Natural killer cell treated with Interleukin-12 subunit alpha and Interleukin-12 subunit beta and Interleukin-15 and Interleukin-18, amount 100 ng/mL, for 72 hours (primary cell): ENCODE results near the gene CEP112. TPM values are rescaled to one million over a fixed set of nuclear protein-coding genes. Genes with fewer than 3 reads are reported as not detected.
"Not testable (repeated sequence)": the region's sequence is repeated elsewhere in the genome, so short reads cannot be mapped to it uniquely, and the experiment has no call there.

ENCODE experiments used
- ATAC-seq, 2 donors: fragments of 150-1000 bp; cut with Tn5 transposase in 1 of 2; sonication (Bioruptor Pico), chemical (Tn5 transposase) in 1 of 2; 2 replicates each; pipeline ENCODE4 v1.10.0; 2021
- DNase-seq: peaks from one replicate; pipeline ENCODE4 v3.0.0; 2022; ENCODE audit warnings: low spot score
- H3K27ac Mint-ChIP-seq, 2 donors: 1 replicate in 1 of 2; 2 replicates in 1 of 2; pipeline ENCODE4 v1.8.0; 2022; ENCODE audit warnings: mixed read lengths in 2 of 2, mild to moderate bottlenecking in 1 of 2, moderate library complexity in 1 of 2
- H3K27me3 Mint-ChIP-seq, 2 donors: 1 replicate in 1 of 2; 2 replicates in 1 of 2; pipeline ENCODE4 v1.8.0; 2022; ENCODE audit warnings: mixed read lengths in 2 of 2
- H3K36me3 Mint-ChIP-seq: one replicate; pipeline ENCODE4 v1.8.0; 2022; ENCODE audit warnings: mixed read lengths
- H3K4me1 Mint-ChIP-seq, 2 donors: 1 replicate in 1 of 2; 2 replicates in 1 of 2; pipeline ENCODE4 v1.8.0; 2022; ENCODE audit warnings: low read depth in 2 of 2, mixed read lengths in 2 of 2, mild to moderate bottlenecking in 1 of 2
- H3K4me3 Mint-ChIP-seq: one replicate; pipeline ENCODE4 v1.8.0; 2022; ENCODE audit warnings: mixed read lengths
- H3K9me3 Mint-ChIP-seq: 2 replicates; pipeline ENCODE4 v1.8.0; 2022; ENCODE audit warnings: mixed read lengths
- total RNA-seq, 2 donors: library from RNA; stranded (reverse); gene quantifications; one replicate each; pipeline ENCODE4 v1.2.3, GENCODE V29; 2022

The CEP112 gene
- total RNA-seq, 2 donors from 2014 or later: 2.3 to 5.5 TPM

GRCh38 chr17:65867014-65867413, 324.9 kb downstream of the CEP112 start:
- H3K27me3 Mint-ChIP-seq: peaks cover 5 to 15% of the 10 kb centered on the region in 2 donors
- no peaks in the 10 kb centered on the region for H3K4me1 Mint-ChIP-seq
- peak in 1 of 2 donors; percentile 56 for ATAC-seq
- no peak for DNase-seq
- no peak overlapping the region for H3K27ac Mint-ChIP-seq
- H3K9me3 Mint-ChIP-seq: no peaks in the 10 kb centered on the region
- no peak overlapping the region for H3K4me3 Mint-ChIP-seq
- H3K36me3 Mint-ChIP-seq: no peaks in the 10 kb centered on the region

- peaks cover 9 to 15% of the 10 kb centered on the region in 2 donors for H3K27me3 Mint-ChIP-seq
- no peak overlapping the region for H3K27ac Mint-ChIP-seq
- H3K36me3 Mint-ChIP-seq: no peaks in the 10 kb centered on the region
- H3K4me1 Mint-ChIP-seq: no peaks in the 10 kb centered on the region
- no peaks in the 10 kb centered on the region for H3K9me3 Mint-ChIP-seq
- no peak overlapping the region for H3K4me3 Mint-ChIP-seq
- ATAC-seq: peak; percentile 43 to 48
- no peak for DNase-seq
Observed at GRCh38 chr17:65865715-65866425, 326.1 kb downstream of the CEP112 start.

DNA sequence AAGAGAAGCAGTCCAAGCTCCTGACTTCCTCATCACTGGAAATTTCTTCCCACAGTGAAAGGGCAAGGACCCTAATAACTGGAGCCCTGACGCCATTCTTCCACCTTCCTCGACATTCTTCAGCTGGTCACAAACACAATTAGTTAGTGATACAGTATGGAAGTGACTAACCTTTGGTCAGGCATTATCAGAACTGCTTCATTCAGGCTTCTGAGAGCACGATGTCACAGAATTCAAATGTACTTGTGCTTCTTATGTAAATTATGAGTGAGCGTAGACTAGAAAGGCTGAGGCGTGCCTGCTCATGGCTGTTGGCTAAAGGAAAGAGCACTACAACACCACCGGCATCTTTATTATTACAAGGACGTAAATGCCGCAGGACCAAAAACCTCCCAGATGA, 327.5 kb downstream of the CEP112 start:
- ATAC-seq: no peak
- H3K4me3 Mint-ChIP-seq: no peak overlapping the region
- no peaks in the 10 kb centered on the region for H3K4me1 Mint-ChIP-seq
- peaks cover 7 to 11% of the 10 kb centered on the region in 2 donors for H3K27me3 Mint-ChIP-seq
- H3K9me3 Mint-ChIP-seq: no peaks in the 10 kb centered on the region
- no peaks in the 10 kb centered on the region for H3K36me3 Mint-ChIP-seq
- no peak overlapping the region for H3K27ac Mint-ChIP-seq
- no peak for DNase-seq

DNA sequence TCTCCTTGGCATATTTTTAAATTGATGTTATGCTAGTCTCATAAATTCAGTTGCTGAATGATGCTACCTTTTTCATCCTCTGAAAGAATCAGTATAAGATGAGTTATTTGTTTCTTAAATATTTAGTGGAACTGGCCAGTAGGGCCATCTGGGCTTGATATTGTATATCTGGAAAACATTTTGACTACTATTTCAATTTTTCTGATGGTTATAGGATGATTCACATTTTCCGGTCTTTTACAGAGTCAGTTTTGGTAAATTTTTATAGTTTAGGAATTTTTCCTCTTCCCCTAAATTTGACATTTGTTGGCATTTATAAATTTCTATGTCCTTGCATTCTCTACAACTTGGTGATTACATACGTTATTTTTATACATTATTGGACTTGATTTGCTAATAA, 334.2 kb downstream of the CEP112 start:
- DNase-seq (no peak), ATAC-seq (no peak)
- Mint-ChIP-seq H3K4me3 (no peak overlapping the region), H3K27ac (no peak overlapping the region), H3K36me3 (no peaks in the 10 kb centered on the region), H3K4me1 (no peaks in the 10 kb centered on the region), H3K27me3 (peaks cover 8 to 19% of the 10 kb centered on the region in 2 donors), H3K9me3 (no peaks in the 10 kb centered on the region)

GRCh38 chr17:65856865-65857264, 335.1 kb downstream of the CEP112 start:
- no peak for ATAC-seq
- Mint-ChIP-seq H3K9me3 (no peaks in the 10 kb centered on the region), H3K27ac (no peak overlapping the region), H3K27me3 (peaks cover 8 to 24% of the 10 kb centered on the region in 2 donors), H3K4me1 (no peaks in the 10 kb centered on the region), H3K4me3 (no peak overlapping the region), H3K36me3 (no peaks in the 10 kb centered on the region)
- DNase-seq: no peak

- Mint-ChIP-seq H3K9me3 (no peaks in the 10 kb centered on the region), H3K27ac (no peak overlapping the region)
Observed at GRCh38 chr17:65855675-65856074, 336.3 kb downstream of the CEP112 start.

DNA sequence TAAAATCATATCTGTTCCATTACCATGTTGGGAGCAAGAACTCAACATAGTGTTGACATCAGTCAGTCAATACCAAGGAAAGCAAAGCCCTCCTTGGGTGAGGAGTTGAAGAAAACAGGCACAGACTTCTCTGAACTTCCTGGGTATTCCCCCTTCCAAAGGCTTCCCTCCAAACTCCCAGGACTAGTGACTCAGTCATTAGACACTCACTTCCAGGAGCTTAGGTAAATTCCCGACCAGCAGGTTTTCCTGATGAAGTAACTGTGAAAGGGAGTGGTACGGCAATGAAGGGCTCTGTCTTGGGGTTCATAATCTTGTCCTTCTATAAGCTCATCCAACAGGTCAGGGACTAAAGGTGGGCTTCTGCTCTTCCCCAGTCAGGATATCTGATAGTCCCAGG, 336.7 kb downstream of the CEP112 start:
- Mint-ChIP-seq H3K27ac (no peak overlapping the region), H3K27me3 (peaks cover 2 to 30% of the 10 kb centered on the region in 2 donors), H3K36me3 (no peaks in the 10 kb centered on the region), H3K9me3 (no peaks in the 10 kb centered on the region), H3K4me3 (no peak overlapping the region), H3K4me1 (no peaks in the 10 kb centered on the region)
- no peak for ATAC-seq
- DNase-seq: no peak

More at GRCh38 chr17:65855675-65856074, 336.3 kb downstream of the CEP112 start:
- H3K27me3 Mint-ChIP-seq: peaks cover 2 to 25% of the 10 kb centered on the region in 2 donors
- no peaks in the 10 kb centered on the region for H3K4me1 Mint-ChIP-seq
- no peak for ATAC-seq
- H3K36me3 Mint-ChIP-seq: no peaks in the 10 kb centered on the region
- no peak overlapping the region for H3K4me3 Mint-ChIP-seq
- DNase-seq: no peak

- ATAC-seq (no peak), DNase-seq (no peak)
- Mint-ChIP-seq H3K4me1 (no peaks in the 10 kb centered on the region), H3K36me3 (no peaks in the 10 kb centered on the region), H3K4me3 (no peak overlapping the region), H3K9me3 (no peaks in the 10 kb centered on the region), H3K27ac (no peak overlapping the region), H3K27me3 (peaks cover 3 to 34% of the 10 kb centered on the region in 2 donors)
Observed at GRCh38 chr17:65853816-65854215, 338.1 kb downstream of the CEP112 start.

- no peak for ATAC-seq
- H3K36me3 Mint-ChIP-seq: no peaks in the 10 kb centered on the region
- H3K4me1 Mint-ChIP-seq: no peaks in the 10 kb centered on the region
- no peak for DNase-seq
- no peaks in the 10 kb centered on the region for H3K9me3 Mint-ChIP-seq
- no peak overlapping the region for H3K27ac Mint-ChIP-seq
- no peak overlapping the region for H3K4me3 Mint-ChIP-seq
- H3K27me3 Mint-ChIP-seq: peaks cover 9 to 43% of the 10 kb centered on the region in 2 donors
Observed at GRCh38 chr17:65852911-65853310, 339.0 kb downstream of the CEP112 start.

DNA sequence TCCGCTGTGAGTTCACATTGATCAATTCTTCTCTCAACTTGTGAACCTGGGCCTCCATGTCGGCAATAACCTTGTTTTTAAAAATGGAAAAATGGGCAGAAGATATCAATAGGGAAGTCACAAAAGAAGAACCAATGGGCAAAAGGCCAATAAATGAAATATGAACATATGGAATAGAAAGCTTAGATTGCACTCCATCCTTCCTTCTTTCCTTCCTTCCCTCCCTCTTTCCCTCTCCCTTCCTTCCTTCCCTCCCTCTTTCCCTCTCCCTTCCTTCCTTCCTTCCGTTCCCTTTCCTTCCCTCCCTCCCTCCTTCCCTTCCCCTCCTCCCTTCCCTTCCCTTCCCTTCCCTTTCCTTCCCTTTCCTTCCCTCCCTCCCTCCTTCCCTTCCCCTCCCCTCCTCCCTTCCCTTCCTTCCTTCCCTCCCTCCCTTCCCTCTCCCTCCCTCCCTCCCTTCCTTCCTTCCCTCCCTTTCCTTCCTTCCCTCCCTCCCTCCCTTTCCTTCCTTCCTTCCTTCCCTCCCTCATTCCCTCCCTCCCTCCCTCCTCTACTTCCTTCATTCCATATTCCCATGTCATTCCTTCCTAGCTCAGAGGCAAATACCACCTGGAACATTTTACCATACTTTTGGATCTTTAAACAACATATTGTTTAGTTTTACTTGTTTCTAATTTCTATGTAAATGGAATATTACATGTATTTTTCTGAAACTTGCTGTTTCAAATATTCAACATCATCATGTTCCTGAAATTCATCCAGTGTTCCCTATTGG, 339.8 kb downstream of the CEP112 start:
- Mint-ChIP-seq H3K36me3 (no peaks in the 10 kb centered on the region), H3K4me3 (no peak overlapping the region), H3K4me1 (no peaks in the 10 kb centered on the region), H3K27me3 (peaks cover 13 to 48% of the 10 kb centered on the region in 2 donors), H3K9me3 (no peaks in the 10 kb centered on the region), H3K27ac (no peak overlapping the region)
- DNase-seq (no peak), ATAC-seq (no peak)

- no peak overlapping the region for H3K27ac Mint-ChIP-seq
- H3K36me3 Mint-ChIP-seq: no peaks in the 10 kb centered on the region
- DNase-seq: no peak
- no peaks in the 10 kb centered on the region for H3K9me3 Mint-ChIP-seq
- no peaks in the 10 kb centered on the region for H3K4me1 Mint-ChIP-seq
- H3K4me3 Mint-ChIP-seq: no peak overlapping the region
- peaks cover 12 to 42% of the 10 kb centered on the region in 2 donors for H3K27me3 Mint-ChIP-seq
- ATAC-seq: peak in 1 of 2 donors; percentile 62
Observed at GRCh38 chr17:65850486-65850885, 341.4 kb downstream of the CEP112 start.

- DNase-seq: no peak
- Mint-ChIP-seq H3K4me3 (no peak overlapping the region), H3K27ac (no peak overlapping the region), H3K27me3 (peaks cover 12 to 34% of the 10 kb centered on the region in 2 donors), H3K4me1 (no peaks in the 10 kb centered on the region), H3K9me3 (no peaks in the 10 kb centered on the region), H3K36me3 (no peaks in the 10 kb centered on the region)
- ATAC-seq: no peak
Observed at GRCh38 chr17:65848751-65849150, 343.2 kb downstream of the CEP112 start.

GRCh38 chr17:65841089-65841488, 350.8 kb downstream of the CEP112 start:
- Mint-ChIP-seq H3K9me3 (no peaks in the 10 kb centered on the region), H3K27me3 (peaks cover 5 to 35% of the 10 kb centered on the region in 2 donors), H3K27ac (no peak overlapping the region), H3K4me3 (no peak overlapping the region), H3K36me3 (peaks cover 5% of the 10 kb centered on the region), H3K4me1 (no peaks in the 10 kb centered on the region)
- DNase-seq (no peak), ATAC-seq (no peak)

DNA sequence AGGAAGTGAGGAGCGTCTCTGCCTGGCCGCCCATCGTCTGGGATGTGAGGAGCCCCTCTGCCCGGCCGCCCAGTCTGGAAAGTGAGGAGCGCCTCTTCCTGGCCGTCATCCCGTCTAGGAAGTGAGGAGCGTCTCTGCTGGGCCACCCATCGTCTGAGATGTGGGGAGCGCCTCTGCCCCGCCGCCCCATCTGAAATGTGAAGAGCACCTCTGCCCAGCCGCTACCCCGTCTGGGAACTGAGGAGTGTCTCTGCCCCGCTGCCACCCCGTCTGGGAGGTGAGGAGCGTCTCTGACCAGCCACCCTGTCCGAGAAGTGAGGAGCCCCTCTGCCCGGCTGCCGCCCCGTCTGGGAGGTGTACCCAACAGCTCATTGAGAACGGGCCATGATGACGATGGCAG, 354.7 kb downstream of the CEP112 start:
- H3K27ac Mint-ChIP-seq, ATAC-seq, H3K4me3 Mint-ChIP-seq, H3K4me1 Mint-ChIP-seq, DNase-seq: not testable (repeated sequence)
- Mint-ChIP-seq H3K27me3 (peaks cover 13 to 64% of the 10 kb centered on the region in 2 donors), H3K36me3 (peaks cover 17% of the 10 kb centered on the region), H3K9me3 (peaks cover 16% of the 10 kb centered on the region)
